SHP77 treated with DMSO at 0.1 percent for 48 hours (cell line): ENCODE measurements around the gene SENP5.
A peak's percentile ranks its signal among the peaks of the same experiment; 100 is the strongest.
"Not testable (repeated sequence)": the region's sequence is repeated elsewhere in the genome, so short reads cannot be mapped to it uniquely, and the experiment has no call there.

Experiments used
- DNase-seq: peaks from one replicate; lab custom pipeline; 2025; lab: John Stamatoyannopoulos, UW

SENP5 gene

DNA sequence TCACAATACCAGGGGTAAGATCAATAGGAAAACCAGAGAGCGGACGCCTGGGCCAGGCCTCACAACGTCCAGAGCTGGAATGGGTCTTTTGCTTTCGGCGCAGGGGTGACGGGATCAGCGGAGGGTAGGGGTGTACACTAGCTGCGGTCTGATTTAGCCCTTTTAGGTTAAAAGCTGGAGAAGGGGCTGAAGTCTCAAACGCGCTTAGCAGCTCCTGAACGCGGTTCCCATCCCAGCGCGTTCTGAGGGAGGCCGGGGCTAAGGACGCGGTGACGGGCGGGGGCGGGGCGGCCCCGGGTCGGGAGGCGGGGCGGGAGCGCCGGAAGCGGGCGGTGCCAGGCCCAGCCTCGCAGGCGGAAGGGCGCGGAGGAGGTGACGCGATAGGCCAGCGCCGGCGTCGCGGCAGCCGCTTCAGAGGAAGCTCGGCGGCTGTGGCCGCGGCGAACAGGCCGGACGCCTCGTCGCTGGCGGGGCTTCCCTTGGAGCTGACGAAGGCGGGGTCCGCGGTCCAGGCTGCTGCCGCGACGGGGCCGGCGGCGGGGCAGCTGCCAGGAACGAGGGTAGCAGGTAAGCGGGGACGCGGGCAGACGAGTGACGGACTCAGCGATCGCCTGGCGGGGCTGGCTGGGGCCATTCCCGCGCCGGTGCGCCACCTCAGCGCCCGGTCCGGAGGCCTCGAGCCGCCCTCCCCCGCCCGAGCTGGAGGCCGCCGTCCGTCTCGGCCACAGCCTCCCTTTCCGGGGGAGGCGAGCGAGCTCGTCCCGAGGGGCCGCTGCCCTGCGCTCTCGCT lies at the start of gene SENP5:
Gene SENP5 (plus strand): TSS at position 414 of the 790 bp plus-strand sequence. CDS start 17,262 bp downstream, outside the sequence.
- peak; percentile 42 for DNase-seq

- no peak for DNase-seq
Measured at GRCh38 chr3:196821806-196822355, 45.8 kb upstream of the SENP5 start.

DNA sequence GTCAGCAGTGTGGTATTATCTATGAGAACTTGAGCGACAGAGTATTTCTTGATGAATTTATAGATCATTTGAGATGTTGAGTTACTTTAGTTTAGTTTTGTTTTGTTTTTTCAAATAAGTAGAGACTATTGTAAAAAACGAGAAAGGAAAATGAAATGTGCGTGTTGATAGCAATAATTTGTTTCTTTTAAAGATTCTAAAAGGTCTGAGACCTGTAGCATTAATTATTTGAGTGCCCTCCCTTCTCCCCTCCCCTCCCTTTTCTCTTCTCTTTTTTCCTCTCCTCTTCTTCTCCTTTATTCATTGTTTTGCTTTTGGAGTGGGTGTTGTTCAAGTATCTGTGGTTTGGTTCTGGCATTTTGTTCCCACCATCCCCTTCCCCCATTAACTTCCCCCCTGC lies 38.1 kb upstream of the SENP5 start:
- not testable (repeated sequence) for DNase-seq

DNA sequence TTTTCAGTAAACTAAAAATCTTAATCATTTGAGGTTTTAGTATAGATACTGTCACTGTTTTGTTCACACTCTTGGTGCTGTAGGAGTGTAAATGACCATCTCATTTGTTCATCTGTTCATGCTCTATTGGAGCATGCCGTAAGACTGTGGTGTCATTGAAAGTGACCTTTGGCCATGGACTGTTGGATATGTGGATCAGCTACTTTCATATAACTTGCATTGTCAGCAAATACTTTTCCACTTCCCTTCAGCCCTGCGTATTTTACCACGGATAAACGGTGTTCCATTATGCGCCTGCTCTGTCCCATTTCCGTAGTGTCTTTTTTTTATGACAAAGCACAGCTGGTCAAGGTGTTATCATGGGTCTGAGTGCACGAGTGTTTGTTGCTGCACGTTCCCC lies 32.6 kb upstream of the SENP5 start:
- DNase-seq = no peak

GRCh38 chr3:196836626-196837025 lies 31.1 kb upstream of the SENP5 start:
- not testable (repeated sequence) for DNase-seq

DNA sequence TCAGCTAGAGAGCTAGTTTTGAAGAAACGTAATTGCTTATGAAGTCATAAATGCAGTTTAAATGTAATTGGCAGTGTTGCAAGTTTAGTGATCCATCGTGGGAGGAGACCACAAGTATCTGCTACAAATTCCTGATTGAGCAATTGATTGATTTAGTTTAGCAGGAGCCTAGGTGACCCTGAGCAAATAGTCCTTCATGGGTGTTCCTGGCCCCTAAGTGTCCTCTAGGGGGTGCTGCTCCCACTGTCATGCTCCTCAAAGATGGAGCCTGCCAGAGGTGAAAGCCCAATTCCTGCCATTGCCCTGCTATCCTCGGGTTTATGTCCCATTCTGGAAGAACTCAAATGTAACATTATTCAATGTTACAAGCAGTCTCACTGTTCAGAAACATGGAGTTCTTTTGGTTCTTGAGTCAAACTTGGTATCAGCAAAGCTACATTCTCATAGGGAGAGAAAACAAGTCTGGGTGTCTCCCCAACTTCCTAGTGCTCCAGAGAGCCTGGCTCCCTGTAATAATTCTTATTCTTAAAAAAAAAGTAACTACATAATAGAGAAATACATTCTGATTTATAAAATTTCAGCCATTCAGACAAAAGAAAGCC lies 29.8 kb upstream of the SENP5 start:
- no peak for DNase-seq

- DNase-seq = not testable (repeated sequence)
Measured at GRCh38 chr3:196839351-196839750, 28.4 kb upstream of the SENP5 start.

DNA sequence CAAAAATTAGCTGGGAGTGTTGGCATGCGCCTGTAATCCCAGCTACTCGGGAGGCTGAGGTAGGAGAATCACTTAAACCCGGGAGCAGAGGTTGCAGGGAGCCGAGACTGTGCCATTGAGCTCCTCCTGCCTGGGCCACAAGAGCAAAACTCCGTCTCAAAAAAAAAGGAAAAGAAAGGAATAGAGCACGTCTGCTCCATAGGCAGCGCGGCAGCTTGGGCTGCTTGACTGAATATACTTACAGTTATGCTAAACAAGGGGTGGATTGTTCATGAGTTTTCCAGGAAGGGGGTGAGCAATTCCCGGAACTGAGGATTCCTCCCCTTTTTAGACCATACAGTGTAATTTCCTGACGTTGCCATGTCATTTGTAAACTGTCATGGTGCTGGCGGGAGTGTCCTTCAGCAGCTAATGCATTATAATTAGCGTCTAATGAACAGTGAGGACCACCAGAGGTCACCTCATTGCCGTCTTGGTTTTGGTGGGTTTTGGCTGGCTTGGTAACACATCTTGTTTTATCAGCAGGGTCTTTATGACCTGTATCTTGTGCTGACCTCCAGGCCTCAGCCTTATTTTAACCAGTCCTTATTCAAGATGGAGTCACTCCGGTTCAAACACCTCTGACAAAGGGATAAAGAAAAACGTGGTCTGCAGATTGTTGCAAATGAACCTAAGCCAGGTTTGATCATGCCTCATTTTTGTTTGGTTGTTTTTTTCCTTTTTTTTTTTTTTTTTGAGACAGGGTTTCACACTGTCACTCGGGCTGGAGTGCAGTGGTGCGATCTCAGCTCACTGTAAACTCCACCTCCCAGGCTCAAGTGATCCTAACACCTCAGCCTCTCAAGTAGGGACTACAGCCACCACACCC lies 24.9 kb upstream of the SENP5 start:
- DNase-seq = no peak

- DNase-seq = no peak
Measured at GRCh38 chr3:196843435-196844110, 24.1 kb upstream of the SENP5 start.

GRCh38 chr3:196844235-196845219 lies 23.2 kb upstream of the SENP5 start:
- DNase-seq = not testable (repeated sequence)

DNA sequence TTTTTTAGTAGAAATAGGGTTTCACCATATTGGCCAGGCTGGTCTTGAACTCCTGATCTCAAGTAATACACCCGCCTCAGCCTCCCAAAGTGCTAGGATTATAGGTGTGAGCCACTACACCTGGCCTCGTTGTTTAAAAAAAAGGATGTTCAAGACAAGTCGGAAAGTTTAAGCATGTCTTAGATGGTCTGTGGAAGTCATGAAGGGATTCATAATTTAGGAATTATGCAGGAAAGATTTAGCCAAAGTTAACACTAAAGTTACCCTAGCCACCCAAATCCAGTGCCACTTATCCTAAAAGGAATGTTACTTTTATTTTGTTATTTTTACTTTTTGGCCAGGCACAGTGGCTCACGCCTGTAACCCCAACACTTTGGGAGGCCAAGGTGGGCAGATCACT lies 19.3 kb upstream of the SENP5 start:
- not testable (repeated sequence) for DNase-seq

DNA sequence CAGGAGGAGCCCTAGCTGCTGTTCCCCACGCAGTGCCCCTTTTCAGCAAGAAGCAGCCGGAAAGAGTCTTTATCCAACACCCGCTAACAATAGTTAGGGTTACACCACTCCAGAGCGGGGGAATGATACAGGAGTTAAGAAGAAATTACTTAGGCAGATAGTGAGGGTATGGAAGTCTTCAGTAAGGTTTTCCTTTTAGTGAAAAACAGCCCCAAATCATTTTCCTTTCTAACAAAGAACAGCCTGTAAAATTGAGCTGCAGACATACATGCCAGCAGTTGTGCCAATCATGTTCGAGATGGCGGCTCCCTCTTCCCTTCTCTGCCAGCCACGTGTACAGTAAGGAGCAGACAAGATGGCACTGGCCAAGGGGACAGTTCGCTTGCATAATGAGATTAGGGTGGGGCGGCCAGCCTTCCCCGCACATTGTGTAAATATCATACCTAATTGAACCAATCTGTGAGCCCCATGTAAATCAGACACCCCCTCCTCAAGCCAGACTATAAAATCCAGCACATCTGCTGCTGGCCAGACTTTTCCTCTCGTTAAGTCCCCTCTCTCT lies 18.5 kb upstream of the SENP5 start:
- no peak for DNase-seq

GRCh38 chr3:196863000-196863399 lies 4.7 kb upstream of the SENP5 start:
- DNase-seq = not testable (repeated sequence)

DNA sequence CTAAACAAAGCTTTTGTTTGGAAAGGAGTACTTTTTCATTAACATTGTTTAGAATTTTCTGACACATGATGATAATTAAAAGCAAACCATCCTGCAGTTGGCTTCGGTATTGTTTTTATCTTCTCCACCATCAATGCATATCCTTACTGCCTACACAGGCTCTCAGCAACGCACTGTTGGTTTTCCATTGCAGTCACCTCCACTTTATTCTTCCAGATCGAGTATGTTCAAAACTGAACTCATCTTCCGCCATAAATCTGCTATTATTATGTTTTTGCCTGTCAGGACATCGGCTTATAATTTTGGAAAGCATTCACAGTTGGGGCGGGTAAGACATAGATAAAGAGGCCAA lies 589 bp upstream of the SENP5 start:
- DNase-seq = no peak

GRCh38 chr3:196868297-196868661 lies 559 bp downstream of the SENP5 start:
- DNase-seq = no peak

DNA sequence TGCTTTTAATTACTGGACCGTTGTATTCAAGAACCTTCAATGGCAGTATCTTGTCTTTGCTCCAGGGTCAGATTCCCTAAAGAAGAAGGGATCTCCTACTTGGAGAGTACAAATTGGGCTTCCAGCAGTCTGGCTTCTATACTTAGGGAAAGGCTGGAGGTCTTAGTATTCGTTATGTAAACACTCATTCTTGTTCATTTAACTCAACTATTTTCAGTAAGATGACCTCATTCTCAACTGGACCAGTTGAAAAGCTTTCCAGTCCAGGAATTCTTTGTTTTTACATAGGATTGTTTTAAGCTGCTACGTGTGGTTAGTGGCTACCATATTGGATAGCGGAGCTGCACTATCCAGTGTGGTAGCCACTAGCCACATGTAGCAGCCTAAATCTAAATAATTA lies 4.6 kb downstream of the SENP5 start:
- no peak for DNase-seq

- DNase-seq = not testable (repeated sequence)
Measured at GRCh38 chr3:196874511-196875094, 6.9 kb downstream of the SENP5 start.

DNA sequence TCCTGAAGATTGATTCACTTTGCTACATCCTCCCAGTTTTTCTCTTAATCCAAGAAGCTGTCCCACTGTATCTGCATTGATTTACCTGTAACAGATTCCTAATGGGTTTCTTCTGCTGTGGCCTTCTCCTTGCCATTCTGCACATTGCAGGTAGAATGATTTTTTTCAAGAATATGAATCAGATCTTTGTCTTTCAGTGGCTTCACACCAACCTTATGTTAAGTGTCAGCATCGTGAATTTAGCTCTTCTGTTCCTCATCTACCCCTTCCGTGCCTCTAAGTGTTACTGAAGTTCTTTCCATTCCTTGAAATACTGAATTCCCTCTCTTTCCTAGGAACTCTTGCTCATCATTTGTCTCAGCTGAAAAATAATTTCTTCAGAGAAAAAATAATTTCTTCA lies 7.5 kb downstream of the SENP5 start:
- DNase-seq = no peak

DNA sequence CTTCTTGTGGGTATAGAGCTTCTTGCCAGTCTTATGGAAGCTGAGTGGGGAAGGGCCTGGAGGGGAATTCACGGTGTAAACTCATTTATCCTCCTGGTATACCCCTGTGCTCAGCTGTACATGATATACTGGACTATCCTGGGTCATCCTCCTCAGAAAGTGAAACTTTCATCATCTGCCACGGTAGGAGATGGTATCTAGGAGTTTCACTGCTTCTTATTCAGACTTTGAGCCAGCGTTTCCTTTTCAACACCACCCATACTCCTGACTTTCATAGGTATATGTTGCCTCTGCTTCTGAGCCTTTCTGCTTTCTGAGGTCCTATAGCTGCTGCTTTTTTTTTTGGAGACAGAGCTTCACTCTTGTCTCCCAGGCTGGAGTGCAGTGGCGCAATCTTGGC lies 15.6 kb downstream of the SENP5 start:
- no peak for DNase-seq

DNA sequence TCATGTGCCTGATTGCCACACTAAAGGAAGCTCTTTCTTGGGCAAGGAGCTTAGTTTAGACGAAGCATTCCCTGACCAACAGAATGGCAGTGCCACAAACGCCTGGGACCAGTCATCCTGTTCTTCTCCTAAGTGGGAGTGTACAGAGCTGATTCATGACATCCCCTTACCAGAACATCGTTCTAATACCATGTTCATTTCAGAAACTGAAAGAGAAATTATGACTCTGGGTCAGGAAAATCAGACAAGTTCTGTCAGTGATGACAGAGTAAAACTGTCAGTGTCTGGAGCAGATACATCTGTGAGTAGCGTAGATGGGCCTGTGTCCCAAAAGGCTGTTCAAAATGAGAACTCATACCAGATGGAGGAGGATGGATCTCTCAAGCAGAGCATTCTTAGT lies 18.4 kb downstream of the SENP5 start:
- no peak for DNase-seq
